Fibroblast of skin of left quadriceps (primary cell): Measurements from ENCODE around the gene CPZ.
"Not testable (repeated sequence)": the region's sequence is repeated elsewhere in the genome, so short reads cannot be mapped to it uniquely, and the experiment has no call there.

Experiments
- DNase-seq, 2 experiments: peaks; one replicate each; pipeline ENCODE4 v3.0.0-alpha.2; 2013; ENCODE audit warnings: low read depth in 2 of 2

Gene CPZ

DNA sequence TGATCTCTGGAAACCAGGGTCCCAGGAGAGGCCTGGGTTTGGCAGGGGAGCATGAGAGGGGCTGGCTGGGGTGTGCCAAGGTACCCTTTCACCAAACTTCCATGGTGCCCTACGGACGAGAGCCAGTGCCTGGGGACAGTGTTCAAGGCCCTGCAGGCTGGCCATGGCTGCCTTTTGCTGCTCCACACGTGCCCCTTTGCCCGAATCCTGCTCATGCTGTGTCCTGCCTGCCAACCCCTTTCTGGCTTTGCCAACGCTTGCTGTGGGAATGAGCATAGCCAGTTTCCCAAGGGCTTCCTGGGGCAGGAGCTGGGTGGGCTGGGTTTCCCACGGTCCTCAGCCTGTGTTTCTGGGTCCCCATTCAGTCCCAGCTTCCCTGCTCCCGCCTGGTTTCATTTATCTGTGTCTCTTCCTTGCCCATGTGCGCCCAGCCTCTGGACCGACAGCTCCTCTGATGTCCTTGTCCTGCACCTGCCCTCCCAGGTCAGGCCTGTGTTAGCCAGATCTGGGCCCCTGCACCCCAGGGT, 17.3 kb downstream of the CPZ start:
- DNase-seq, result no peak

DNA sequence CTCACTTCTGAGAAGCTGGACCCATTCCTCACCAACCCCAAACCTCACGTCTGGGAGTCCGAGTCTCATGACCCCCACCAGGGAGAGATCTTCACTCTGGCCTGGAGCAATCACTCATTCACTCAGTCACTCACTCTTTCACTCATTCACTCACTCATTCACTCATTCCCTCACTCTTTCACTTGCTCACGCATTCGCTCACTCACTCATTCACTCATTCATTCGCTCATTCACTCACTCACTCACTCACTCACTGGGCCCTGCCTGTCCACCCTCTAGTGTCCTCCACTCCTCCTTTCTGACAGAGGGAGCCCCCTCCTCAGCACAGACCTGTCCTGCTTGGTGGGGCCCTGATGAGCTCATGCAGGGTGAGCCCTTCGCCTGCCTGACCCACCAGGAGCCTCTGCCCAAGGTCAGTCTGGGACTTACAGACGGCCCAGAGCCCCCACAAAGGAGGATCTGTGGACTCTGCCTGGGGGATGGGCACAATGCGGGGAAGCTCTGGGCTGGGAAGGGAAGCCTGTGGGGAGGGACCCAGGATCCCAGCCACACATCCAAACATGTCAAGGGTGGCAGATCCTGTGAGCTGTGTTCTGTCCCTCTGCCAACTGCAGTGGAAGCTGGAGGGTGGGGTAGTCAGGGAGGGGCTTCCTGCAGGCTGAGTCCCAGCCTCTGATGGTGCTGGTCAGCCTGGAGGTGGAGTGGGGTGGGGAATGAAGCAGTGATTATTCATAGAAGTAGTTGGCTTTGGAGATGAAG, 18.5 kb downstream of the CPZ start:
- no peak for DNase-seq

DNA sequence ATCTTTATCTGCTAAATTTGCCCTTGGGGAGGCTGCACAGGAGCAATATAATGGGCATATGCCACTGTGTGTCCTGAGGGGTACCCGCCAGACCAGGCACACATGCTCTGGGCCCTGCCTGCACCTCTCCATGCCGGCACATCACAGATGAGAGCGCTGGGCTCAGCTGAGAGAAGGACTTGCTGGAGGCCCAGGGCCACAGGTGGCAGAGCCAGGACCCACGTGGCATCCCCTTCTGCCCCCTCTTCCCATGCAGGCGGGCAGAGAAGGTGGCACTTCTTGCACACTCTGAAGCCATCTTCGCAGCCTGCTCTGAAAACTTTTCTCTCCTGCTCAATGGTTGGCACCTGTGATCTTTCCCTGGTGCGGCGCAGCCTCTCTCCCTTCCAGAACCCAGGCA, 20.1 kb downstream of the CPZ start:
- no peak for DNase-seq

DNA sequence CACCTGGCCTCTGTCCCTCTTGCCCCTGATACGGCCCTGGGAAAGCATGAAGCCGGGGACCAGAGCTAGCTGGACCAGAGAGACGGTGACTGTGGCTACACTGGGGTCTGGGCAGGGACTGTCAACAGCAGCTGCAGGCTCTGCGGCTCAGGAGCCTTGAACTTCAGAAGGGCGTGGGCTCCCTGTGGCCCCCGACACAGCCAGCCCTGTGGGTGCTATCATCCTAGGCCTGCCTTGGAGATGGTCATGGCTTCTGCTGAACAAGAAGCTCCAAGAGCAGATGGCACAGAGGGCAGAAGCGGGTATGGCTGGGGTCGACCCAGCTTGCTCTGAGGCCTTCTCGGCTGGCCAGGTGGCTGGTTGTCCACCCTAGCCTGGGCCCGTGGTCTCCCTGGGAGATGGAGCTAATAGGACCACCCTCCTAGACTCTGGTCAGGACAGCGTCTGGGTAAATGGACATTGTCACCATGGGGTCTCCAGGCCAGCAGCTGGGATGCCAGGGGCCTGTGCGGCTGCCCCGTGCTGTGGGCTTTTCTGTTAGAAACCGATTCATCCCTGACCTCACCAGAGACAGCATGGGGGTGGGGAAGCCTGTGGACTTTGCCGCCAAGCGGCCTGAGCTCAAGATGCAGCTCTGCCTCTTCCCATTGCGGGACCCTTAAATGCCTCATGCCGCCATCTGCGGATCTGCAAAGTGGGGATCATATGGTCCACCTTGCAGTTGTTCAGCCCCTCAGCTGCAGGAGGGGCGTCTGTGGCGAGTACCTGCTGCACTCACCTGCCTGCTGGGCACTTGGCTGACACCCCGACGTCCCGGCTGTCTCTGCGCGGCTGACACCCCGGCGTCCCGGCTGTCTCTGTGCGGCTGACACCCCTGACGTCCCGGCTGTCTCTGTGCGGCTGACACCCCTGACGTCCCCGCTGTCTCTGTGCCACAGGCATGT, 21.1 kb downstream of the CPZ start:
- DNase-seq, result no peak

DNA sequence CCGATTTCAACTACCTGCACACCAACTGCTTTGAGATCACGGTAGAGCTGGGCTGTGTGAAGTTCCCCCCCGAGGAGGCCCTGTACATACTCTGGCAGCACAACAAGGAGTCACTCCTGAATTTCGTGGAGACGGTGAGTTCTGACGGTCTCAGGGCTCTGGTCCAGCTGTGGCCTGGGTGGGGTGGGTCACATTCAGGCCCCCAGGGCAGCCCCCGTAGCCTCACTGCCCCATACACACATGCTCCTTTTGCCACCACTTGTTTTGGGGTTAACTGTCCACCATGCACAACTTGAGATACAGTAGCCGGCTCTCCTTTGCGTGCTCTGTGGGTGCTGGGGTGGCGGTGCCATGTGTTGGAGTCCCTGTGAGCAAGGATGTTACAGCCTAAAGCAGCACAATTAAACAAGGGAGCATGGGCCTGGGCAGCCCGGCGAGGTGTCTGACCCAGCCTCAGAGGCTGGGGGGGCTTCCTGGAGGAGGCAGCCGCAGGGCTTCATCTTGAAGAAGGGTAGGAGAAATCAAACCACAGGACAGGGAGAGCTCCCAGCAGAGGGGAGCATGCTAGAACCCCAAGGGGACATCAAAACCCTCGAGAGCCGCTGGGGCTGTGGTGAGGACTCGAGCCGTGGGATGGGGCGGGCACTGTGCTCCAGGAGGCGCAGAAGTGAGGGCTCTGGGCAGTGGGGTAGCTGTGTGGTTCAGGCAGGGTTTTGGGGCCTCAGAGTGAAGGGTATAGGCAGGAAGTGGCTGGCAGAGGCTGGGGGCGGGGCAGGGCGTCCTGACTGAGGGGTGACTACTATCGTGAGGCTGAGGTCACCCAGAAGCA, 22.0 kb downstream of the CPZ start:
- no peak for DNase-seq

DNA sequence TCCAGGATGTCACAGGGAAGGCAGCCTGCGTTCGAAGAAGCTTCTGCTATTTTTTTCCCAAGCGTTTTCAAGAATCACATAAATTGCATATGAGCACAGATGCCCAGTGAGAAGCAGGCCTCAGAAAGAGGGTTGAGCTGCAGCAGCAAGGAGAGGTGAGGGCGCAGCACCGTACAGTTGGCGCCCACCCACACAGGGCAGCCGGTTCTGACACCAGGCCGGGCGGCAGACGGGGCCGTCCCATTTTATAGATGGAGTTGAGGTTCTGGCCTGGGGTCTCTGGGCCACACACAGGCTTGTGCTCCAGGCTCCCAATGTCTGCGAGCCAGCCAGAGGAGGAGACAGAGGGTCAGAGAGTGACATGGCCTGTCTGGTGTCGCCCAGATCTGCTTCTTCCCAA, 22.8 kb downstream of the CPZ start:
- DNase-seq, result no peak

DNA sequence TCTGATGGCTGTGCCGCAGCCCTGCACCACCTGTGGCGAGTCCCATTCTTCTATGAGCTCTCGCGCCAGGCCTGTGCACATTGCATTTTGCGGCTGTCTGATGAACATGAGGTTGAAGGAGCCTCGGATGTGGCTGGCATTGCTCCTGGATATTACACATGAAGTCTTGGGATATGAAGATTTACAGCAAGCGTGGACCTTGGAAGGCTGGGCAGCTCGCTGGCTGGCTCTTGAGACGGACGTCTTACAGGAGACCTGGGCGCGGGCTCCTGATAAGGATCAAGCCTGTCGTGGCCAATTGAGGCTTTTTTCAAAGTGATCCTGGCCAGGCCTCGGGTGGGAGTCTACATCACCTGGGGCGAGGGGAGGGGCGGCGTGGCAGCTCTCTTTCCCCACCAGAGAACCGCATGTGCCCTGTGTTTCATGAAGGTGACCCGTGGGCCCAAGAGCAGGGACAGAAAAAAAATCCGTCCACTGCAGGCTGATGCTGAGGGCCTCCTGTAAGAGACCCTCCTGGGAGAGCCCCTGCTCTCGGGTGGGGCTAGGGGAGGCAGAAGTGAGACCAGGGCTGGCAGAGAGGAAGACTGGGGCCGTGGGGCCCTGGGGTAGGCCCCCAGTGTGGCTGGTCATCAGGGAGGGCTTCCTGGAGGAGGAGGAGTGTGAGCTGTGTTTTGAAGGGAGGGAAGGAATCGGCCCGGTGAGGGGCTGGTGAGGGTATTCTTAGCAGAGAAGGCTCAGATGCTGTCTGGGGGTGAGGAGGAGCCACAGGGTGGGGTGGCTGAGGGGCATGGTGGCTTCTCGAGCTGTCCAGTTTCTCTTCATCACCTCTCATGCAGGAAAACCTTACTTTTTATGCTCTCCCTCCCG, 23.6 kb downstream of the CPZ start:
- no peak for DNase-seq

DNA sequence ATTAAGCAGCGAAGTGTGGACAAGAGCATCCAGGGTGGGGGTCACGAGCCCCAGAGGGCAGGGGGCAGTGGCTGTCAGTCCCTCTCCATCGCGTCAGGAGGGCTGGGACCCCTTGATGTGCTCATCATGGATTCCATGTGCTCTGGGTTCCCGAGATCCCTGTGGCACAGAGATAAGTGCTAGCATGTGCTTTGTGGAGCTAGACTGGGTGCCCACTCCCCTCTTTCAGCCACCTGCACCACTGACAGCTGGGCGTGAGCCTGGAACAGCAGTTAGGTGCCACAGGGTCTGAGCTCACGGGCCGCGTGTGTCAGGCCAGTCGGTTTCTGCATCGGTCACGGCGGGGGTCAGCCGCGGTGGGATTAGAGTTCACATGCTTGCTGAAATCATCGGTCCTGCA, 24.3 kb downstream of the CPZ start:
- DNase-seq, result no peak

DNA sequence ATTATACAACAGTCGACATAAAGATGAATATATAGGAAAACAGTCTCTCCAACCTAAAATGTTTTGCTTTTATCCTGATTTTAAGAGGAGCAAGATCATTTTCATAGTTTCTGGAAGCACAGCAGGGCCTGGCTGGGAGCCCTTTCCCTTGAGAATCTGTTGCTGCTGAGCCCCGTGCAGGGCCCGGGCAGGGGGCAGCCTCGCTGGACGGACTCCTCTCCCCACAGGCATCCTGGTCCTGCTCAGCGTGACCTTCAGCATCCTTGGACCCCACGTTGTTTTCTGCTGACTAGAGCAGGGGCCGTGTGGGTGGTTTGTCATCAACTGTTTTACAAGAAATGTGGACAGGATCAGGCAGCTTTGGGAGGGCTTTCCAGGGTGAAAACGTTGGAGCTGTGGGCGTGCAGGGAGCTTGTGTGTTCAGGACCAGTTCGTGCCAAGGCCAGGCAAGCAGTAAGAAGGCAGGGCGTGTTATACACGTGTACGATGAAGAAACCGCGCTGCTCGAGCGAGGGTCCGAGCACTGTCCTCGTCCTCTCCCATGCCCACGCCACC, 25.0 kb downstream of the CPZ start:
- DNase-seq, result no peak

DNA sequence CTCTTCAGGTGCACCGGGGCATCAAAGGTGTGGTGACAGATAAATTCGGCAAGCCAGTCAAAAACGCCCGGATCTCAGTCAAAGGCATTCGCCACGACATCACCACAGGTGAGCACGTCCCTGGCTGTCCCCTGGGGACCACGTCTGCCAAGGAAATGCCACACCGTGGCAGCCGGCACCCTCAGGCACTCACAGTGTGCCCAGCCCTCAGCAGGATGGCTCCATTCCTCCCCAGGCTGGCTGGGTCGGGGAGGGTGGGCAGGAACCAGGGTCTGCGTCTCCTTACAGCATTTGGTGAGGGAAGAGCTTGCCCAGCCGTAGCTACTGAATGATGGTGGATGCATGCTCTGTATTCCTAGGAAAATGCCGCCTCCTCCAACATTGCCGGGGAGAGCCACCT, 25.9 kb downstream of the CPZ start:
- no peak for DNase-seq

DNA sequence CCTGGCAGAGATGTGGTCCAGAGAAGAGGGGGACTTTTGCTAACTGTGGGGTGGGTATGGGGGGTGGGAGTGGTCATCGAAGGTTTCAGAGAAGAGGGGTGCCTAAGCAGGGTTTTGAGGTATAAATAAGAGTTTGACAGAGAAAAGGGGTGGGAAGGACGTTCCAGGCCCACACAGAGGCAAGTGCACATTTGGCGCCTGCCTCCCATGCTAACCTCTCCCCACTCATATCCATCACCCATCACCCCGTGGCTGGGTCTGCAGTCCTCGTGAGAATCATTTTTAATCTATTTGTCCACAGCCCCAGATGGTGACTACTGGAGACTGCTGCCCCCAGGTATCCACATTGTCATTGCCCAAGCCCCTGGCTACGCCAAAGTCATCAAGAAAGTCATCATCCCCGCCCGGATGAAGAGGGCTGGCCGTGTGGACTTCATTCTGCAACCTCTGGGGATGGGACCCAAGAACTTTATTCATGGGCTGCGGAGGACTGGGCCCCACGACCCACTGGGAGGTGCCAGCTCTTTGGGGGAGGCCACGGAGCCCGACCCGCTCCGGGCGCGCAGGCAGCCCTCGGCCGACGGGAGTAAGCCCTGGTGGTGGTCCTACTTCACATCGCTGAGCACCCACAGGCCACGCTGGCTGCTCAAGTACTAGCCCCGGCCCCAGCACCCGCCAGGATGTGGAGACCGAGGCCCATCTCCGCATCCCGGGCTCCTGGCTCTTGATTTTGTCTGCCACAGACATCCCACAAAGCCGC, 26.6 kb downstream of the CPZ start:
- DNase-seq, result no peak

DNA sequence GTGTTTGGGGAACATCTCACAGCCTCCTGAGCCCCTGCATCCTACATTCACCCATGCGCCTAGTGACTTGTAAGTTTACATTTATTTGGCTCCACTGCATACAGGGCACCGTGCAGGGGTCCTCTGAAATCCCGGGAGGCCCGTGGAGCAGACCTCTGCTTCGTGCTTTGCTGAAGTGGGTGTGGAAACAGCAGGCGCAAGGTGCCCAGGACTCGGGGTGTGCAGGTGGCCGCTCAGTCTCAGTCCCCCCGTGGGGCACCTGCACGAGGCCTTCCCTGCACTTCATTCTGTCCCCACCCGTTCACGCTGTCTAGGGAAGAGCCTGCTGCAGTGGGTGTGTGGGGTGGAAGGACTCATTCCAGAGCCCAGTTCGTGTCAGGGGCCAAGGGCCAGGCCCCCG, 28.6 kb downstream of the CPZ start:
- DNase-seq, result not testable (repeated sequence)

DNA sequence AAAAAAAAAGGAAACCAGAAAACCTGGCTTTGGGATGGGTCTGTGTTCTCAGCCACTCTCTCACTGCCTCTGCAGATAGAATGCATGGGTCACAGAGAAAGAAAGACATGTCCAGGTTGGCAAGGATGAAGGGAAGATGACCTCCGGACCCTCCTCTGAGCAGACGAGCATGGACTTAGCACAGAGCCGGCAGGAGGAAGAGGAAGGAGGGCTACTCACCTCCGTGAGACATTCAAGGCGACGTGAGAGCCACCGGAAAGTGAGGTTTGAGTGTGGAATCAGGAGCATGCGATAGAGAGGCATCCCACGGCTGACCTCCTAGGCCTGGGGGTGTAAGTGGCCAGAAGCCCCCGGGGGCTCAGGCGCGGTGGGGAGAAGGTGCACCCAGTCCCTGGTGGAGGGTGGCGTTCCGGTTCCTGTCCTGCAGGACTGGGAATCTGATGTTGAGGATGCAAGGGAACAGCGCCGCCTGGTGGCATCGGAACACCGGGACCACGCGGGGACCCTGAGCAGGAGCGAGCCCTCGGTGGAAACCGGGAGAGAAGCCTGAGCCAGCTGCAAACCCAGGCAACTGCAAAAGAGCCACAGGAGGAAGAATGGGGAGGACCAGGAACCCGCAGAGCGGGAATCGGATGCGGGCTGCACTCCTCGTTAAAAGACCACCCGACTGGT, 32.2 kb downstream of the CPZ start:
- not testable (repeated sequence) for DNase-seq

DNA sequence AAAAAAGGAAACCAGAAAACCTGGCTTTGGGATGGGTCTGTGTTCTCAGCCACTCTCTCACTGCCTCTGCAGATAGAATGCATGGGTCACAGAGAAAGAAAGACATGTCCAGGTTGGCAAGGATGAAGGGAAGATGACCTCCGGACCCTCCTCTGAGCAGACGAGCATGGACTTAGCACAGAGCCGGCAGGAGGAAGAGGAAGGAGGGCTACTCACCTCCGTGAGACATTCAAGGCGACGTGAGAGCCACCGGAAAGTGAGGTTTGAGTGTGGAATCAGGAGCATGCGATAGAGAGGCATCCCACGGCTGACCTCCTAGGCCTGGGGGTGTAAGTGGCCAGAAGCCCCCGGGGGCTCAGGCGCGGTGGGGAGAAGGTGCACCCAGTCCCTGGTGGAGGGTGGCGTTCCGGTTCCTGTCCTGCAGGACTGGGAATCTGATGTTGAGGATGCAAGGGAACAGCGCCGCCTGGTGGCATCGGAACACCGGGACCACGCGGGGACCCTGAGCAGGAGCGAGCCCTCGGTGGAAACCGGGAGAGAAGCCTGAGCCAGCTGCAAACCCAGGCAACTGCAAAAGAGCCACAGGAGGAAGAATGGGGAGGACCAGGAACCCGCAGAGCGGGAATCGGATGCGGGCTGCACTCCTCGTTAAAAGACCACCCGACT, 37.8 kb downstream of the CPZ start:
- not testable (repeated sequence) for DNase-seq

DNA sequence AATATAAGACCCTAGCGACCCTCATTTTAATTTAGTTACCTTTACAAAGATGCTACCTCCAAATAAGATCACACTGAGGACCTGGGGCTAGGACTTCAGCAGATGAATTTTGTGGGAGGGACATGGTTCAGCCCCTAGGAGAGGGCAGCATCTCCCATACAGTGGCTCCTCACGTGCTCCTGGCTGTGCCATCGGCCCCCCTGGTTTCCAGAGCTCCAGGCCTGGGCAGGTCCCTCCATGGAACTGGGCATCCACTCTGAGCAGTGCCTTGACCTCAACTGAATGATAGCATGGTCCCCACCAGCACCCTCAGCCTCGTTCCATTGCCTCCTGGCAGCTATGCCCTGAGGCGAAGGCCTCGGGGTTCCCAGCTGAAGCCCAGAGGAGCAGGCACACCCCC, 39.3 kb downstream of the CPZ start:
- DNase-seq, result not testable (repeated sequence)

DNA sequence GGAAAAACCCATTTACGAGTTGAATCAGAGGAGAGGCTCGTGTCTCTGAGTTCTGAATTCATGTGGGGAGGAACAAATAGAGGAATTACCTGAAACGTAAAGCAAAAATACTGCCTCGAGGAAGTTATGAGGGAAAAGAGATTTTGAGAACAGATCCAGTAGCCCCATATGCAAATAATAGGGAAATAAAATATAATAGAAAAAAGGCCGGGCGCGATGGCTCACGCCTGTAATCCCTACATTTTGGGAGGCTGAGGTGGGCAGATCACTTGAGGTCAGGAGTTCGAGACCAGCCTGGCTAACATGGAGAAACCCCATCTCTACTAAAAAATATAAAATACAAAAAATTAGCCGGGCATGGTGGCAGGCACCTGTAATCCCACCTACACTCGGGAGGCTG, 42.2 kb downstream of the CPZ start:
- DNase-seq, result not testable (repeated sequence)

DNA sequence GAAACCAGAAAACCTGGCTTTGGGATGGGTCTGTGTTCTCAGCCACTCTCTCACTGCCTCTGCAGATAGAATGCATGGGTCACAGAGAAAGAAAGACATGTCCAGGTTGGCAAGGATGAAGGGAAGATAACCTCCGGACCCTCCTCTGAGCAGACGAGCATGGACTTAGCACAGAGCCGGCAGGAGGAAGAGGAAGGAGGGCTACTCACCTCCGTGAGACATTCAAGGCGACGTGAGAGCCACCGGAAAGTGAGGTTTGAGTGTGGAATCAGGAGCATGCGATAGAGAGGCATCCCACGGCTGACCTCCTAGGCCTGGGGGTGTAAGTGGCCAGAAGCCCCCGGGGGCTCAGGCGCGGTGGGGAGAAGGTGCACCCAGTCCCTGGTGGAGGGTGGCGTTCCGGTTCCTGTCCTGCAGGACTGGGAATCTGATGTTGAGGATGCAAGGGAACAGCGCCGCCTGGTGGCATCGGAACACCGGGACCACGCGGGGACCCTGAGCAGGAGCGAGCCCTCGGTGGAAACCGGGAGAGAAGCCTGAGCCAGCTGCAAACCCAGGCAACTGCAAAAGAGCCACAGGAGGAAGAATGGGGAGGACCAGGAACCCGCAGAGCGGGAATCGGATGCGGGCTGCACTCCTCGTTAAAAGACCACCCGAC, 43.5 kb downstream of the CPZ start:
- DNase-seq, result not testable (repeated sequence)

DNA sequence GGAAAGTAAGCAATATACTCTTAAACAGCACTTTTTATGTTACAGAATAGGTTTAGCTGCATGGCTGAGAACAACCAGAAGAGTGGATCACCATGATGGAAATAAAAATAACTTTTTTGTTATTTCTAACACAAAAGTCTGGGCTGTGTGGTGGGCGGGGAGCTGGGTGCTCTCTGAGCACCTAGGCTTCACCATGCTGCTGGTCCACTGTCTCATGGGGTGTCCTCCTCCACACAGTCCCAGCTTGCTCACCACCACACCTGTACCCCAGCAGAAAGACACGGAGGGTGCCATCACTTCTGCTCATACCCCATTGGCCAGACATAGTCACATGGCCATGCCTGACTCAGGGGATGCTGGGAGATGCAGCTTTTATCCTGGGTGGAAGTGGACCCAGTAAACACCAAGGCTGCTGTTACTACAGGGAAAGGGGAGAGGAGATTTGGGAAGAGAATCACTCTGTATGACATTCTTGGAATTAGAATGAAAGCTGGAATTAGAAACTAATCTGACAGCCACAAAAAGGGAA, 45.0 kb downstream of the CPZ start:
- DNase-seq, result no peak
